OCI-LY3 (cell line): ENCODE data around the gene CTNNBL1.

Experiments used
- EZH2phosphoT487 ChIP-seq: fragments of 200-600 bp; shearing (Covaris generic); IDR thresholded peaks from 2 replicates; pipeline ENCODE4 v1.6.1; 2018; ENCODE audit warnings: antibody characterized with exemption, mixed run types, low read depth
- TF ChIP-seq, protein P1 (sequence below): fragments of 200-600, 300-600 bp; sonication (generic); IDR thresholded peaks from 2 replicates; pipeline ENCODE4 v1.5.1; 2014; ENCODE audit warnings: antibody characterized with exemption, low read length, low read depth

DNA sequence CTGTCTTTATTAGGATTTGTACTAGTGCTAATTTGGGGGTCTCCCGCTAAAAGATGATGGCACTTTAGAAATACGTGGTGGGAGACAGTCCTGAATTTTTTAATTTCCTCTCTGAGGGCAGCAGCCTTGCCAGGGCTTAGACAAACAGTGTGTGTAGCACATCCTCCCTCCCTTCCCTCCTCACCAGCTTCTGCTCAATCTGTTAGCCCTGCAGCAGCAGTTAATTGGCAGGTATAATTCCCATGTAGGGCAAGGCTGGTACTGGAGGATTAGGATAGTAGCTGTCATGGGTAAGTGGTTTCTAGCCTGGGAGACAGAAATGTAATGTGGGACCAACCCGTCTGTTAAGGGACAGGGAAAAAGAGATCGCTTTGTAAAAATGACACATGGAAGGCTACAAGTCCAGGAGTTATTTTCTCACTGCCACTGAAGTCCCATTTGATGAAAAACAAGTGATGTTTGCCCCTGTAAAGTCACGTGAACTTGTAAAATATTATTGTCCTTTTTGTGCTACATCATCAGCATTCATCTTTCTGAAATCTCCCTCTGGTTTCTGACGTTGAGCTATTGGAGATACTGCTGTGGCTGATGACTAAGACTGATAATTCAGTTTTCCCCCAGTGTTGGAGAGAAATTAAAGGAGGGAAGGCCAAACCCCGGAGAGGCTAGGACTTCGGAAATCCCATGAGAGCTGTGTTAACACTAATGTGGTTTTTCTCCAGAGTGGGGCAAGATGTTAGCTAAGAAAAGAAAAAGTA is 40.6 kb downstream of the CTNNBL1 start:
- TF ChIP-seq, protein P1, sequence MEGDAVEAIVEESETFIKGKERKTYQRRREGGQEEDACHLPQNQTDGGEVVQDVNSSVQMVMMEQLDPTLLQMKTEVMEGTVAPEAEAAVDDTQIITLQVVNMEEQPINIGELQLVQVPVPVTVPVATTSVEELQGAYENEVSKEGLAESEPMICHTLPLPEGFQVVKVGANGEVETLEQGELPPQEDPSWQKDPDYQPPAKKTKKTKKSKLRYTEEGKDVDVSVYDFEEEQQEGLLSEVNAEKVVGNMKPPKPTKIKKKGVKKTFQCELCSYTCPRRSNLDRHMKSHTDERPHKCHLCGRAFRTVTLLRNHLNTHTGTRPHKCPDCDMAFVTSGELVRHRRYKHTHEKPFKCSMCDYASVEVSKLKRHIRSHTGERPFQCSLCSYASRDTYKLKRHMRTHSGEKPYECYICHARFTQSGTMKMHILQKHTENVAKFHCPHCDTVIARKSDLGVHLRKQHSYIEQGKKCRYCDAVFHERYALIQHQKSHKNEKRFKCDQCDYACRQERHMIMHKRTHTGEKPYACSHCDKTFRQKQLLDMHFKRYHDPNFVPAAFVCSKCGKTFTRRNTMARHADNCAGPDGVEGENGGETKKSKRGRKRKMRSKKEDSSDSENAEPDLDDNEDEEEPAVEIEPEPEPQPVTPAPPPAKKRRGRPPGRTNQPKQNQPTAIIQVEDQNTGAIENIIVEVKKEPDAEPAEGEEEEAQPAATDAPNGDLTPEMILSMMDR, result no peak
- no peak for TF ChIP-seq EZH2phosphoT487
